Chondrocyte (in vitro differentiated cells): Measurements from ENCODE around the gene ATP1A3. TPM values are rescaled to one million over a fixed set of nuclear protein-coding genes. Genes with fewer than 3 reads are reported as not detected.

Experiments
- DNase-seq: peaks from one replicate; pipeline ENCODE4 v3.0.0; 2021; ENCODE audit warnings: mixed read lengths, low spot score
- H3K27ac Mint-ChIP-seq: one replicate; pipeline ENCODE4 v1.8.0; 2021; ENCODE audit warnings: mild to moderate bottlenecking, moderate library complexity, mixed read lengths; ENCODE audit not compliant: unreplicated experiment
- H3K27me3 Mint-ChIP-seq: 2 replicates; pipeline ENCODE4 v1.8.0; 2021; ENCODE audit warnings: low read depth, mixed read lengths
- H3K36me3 Mint-ChIP-seq: 2 replicates; pipeline ENCODE4 v1.8.0; 2021; ENCODE audit warnings: low read depth, mixed read lengths
- H3K4me1 Mint-ChIP-seq: 2 replicates; pipeline ENCODE4 v1.8.0; 2021; ENCODE audit warnings: low read depth, mild to moderate bottlenecking, mixed read lengths
- H3K4me3 Mint-ChIP-seq: one replicate; pipeline ENCODE4 v1.8.0; 2021; ENCODE audit warnings: mild to moderate bottlenecking, moderate library complexity, mixed read lengths; ENCODE audit not compliant: unreplicated experiment
- H3K9me3 Mint-ChIP-seq: 2 replicates; pipeline ENCODE4 v1.8.0; 2021; ENCODE audit warnings: low read depth, mixed read lengths
- total RNA-seq: library from RNA; stranded (reverse); gene quantifications from 3 replicates; pipeline ENCODE4 v1.2.1, GENCODE V29; 2021
- TF ChIP-seq, protein P1 (sequence below): fragments of 200-600 bp; sonication (generic); IDR thresholded peaks from 2 replicates; pipeline ENCODE4 v1.5.0; 2021; ENCODE audit warnings: antibody characterized with exemption, mild to moderate bottlenecking, moderate library complexity

ATP1A3 gene
- total RNA-seq, 1 donor from 2014 or later, result 0.85 TPM

DNA sequence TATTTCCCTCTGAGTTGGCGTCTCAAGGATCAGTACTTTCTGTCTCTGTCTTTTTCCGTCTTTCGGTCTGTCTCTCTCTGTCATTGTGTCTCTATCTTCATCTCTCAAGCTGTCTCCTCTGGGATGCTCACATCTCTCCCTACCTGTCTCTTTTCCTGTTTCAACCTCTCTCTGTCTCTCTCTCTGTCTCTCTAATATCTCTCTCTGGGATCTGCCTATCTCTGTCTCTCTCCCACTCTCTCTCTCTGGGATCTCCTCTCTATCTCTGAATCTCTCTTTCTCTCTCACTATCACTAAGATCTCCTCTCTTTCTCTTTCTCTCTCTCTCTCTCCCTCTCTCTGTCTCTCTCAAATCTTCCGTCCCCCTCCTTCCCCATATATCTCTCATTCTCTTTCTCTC, 4.0 kb downstream of the ATP1A3 start:
- H3K27me3 Mint-ChIP-seq, result peaks cover 19% of the 10 kb centered on the region
- no peak for DNase-seq
- TF ChIP-seq, protein P1, sequence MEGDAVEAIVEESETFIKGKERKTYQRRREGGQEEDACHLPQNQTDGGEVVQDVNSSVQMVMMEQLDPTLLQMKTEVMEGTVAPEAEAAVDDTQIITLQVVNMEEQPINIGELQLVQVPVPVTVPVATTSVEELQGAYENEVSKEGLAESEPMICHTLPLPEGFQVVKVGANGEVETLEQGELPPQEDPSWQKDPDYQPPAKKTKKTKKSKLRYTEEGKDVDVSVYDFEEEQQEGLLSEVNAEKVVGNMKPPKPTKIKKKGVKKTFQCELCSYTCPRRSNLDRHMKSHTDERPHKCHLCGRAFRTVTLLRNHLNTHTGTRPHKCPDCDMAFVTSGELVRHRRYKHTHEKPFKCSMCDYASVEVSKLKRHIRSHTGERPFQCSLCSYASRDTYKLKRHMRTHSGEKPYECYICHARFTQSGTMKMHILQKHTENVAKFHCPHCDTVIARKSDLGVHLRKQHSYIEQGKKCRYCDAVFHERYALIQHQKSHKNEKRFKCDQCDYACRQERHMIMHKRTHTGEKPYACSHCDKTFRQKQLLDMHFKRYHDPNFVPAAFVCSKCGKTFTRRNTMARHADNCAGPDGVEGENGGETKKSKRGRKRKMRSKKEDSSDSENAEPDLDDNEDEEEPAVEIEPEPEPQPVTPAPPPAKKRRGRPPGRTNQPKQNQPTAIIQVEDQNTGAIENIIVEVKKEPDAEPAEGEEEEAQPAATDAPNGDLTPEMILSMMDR, result no peak
- H3K36me3 Mint-ChIP-seq, result no peaks in the 10 kb centered on the region
- H3K27ac Mint-ChIP-seq, result no peak overlapping the region
- H3K9me3 Mint-ChIP-seq, result no peaks in the 10 kb centered on the region
- H3K4me3 Mint-ChIP-seq, result no peak overlapping the region
- H3K4me1 Mint-ChIP-seq, result peaks cover 4% of the 10 kb centered on the region

DNA sequence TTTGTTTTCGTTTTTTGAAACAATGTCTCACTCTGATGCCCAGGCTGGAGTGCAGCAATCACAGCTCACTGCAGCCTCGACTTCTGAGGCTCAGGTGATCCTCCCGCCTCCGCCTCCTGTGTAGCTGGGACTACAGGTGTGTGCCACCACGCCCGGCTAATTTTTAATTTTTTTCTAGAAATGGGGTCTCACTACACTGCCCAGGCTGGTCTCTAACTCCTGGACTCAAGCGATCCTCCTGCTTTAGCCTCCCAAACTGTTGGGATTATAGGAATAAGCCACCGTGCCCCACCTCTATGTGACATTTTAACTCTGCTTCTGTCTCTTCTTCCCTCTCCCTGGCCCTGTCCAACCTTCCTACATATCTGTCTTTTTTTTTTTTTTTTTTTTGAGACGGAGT, 5.1 kb downstream of the ATP1A3 start:
- TF ChIP-seq, protein P1, result no peak
- Mint-ChIP-seq H3K9me3 (no peaks in the 10 kb centered on the region), H3K4me1 (peaks cover 4% of the 10 kb centered on the region), H3K27ac (no peak overlapping the region), H3K36me3 (no peaks in the 10 kb centered on the region), H3K27me3 (peaks cover 13% of the 10 kb centered on the region), H3K4me3 (no peak overlapping the region)
- DNase-seq, result no peak

DNA sequence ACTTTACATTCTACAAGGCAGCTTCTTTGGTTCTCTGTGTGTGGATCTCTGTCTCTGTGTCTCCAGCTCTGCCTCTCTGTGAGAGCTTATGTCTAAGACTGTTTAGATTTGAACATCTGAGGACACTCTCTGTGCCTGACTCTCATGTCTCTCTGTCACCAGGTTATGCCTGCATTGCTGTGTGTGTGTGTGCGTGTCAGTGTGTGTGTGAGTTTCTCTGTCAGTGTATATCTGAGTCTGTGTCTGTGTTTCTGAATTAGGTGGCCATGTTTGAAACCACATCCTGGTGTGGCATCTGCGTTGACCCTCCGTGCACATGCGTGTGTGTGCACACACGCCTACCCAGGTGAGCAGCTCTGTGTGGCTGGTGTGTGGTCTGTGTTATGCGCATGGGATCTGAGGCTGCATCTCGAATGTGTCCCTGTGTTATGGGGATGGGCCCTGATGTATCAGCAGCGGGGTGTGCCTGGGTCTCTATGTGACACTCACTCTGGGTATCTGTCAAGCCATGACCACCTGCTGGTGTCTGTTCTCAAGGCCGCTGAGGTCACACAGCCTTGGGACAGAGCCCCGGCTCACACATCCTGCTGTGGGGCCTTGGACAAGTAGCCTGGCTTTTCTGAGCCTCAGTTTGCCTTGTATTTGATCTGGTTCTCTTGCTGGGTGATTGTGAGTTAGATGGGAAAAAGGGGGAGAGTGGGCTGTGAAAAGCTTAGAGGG, 6.7 kb downstream of the ATP1A3 start:
- no peaks in the 10 kb centered on the region for H3K4me1 Mint-ChIP-seq
- no peaks in the 10 kb centered on the region for H3K9me3 Mint-ChIP-seq
- H3K36me3 Mint-ChIP-seq, result no peaks in the 10 kb centered on the region
- H3K27me3 Mint-ChIP-seq, result peaks cover 4% of the 10 kb centered on the region
- H3K27ac Mint-ChIP-seq, result no peak overlapping the region
- H3K4me3 Mint-ChIP-seq, result no peak overlapping the region
- TF ChIP-seq, protein P1, result no peak
- no peak for DNase-seq

DNA sequence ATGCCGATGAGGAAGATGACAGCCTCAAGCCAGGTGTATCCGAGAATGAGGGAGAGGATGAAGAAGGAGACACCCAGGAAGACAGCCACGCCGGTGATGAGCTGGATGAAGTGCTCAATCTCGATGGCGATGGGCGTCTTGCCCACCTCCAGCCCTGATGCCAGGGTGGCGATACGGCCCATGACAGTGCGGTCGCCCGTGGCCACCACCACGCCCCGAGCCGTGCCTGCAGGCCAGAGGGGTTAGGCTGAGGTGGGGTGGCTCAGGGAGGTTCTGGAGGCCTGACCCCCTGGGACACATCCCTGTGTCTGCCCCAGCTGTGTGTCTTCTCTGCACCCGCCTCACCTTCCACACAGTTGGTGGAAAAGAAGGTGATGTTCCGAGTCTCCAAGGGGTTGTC, 9.1 kb downstream of the ATP1A3 start:
- no peaks in the 10 kb centered on the region for H3K36me3 Mint-ChIP-seq
- H3K9me3 Mint-ChIP-seq, result no peaks in the 10 kb centered on the region
- H3K4me3 Mint-ChIP-seq, result no peak overlapping the region
- no peaks in the 10 kb centered on the region for H3K4me1 Mint-ChIP-seq
- H3K27me3 Mint-ChIP-seq, result peaks cover 6% of the 10 kb centered on the region
- DNase-seq, result no peak
- TF ChIP-seq, protein P1, result no peak
- H3K27ac Mint-ChIP-seq, result no peak overlapping the region

DNA sequence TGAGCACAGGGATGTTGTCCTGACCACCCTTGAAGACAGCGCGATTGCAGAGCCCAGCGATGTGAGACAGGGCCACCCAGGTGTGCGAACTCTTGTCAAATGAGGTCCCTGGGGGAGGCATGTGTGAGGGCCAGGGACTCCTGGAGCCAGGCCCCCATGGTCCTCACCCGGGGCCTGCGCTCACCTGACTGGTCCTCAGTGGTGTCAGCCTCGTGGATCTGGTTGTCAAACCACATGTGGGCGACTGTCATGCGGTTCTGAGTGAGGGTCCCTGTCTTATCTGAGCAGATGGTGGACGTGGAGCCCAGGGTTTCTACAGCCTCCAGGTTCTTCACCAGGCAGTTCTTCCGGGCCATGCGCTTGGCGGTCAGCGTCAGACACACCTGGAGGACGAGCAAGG, 12.3 kb downstream of the ATP1A3 start:
- Mint-ChIP-seq H3K4me1 (no peaks in the 10 kb centered on the region), H3K4me3 (no peak overlapping the region), H3K9me3 (no peaks in the 10 kb centered on the region), H3K27ac (no peak overlapping the region), H3K27me3 (peaks cover 6% of the 10 kb centered on the region), H3K36me3 (no peaks in the 10 kb centered on the region)
- DNase-seq, result no peak
- TF ChIP-seq, protein P1, result no peak
